ENCODE measurements around the gene AIMP2. TPM values are rescaled to one million over a fixed set of nuclear protein-coding genes. Genes with fewer than 3 reads are reported as not detected.

The AIMP2 gene
- total and polyA plus RNA-seq, 2 of the 8 experiments (the other 6 are each of a cell fraction or from before 2014, with no cell fraction given), result 85.6 to 99.0 TPM

DNA sequence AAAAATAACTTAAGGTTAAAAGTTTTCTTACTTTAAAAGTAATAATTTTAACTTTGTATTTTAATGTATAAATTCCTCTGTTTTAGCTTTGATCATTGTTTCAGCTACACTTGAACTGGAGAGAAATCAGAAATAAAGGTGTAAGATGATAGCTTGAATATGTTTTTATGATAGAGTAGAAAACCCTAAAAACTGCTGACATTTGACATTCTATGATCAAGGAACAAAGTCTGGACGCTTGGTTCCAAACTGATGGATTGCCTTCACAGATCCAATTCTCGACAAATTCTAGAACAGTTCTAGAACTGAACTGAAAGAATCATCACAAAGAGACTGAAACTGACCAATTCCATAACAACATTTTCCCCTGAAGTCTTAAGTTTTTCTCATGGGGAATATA lies 21.9 kb downstream of the AIMP2 start, which contains the start of gene ANKRD61:
ANKRD61 (plus strand) TSS at position 389 of the 400 bp plus-strand sequence; CDS start at position 389, 0 bp downstream.
- no peak within 1 kb of the TSS for H4K91ac ChIP-seq (replicated peaks; ENCODE audit: insufficient read length, low read length)
- no peak within 1 kb of the TSS for H3K56ac ChIP-seq (replicated peaks; ENCODE audit: insufficient read length, low read depth, low read length)
- H3K79me2 ChIP-seq (ENCODE audit: control insufficient read depth in 1 of 2, insufficient read depth in 2 of 2, low read length in 2 of 2), result peaks cover 0 to 3% of the 10 kb centered on the region in 2 experiments; a peak in 2 of 4 replicates
- ChIA-PET CTCF (ENCODE audit: partially characterized antibody) (interaction anchor here (0.6 to 0.9 kb wide), 2 partner anchors 34 to 302 kb away, joined by 3 to 4 read pairs; no protein-coding TSS in a partner anchor), POLR2A (ENCODE audit: partially characterized antibody) (interaction anchor here (0.5 to 3.5 kb wide), 3 partner anchors 15 to 140 kb away, joined by 3 to 11 read pairs (median 3); partner anchors contain the start of genes AIMP2 and PMS2)
- H2BK15ac ChIP-seq (ENCODE audit: low read length), result no peak within 1 kb of the TSS
- no peak within 1 kb of the TSS for H2BK120ac ChIP-seq (replicated peaks; ENCODE audit: low read depth, low read length)
- peaks cover 12 to 73% (median 35%) of the 10 kb centered on the region in 4 experiments; a peak in 7 of 8 replicates for H3K36me3 ChIP-seq (ENCODE audit: control insufficient read depth in 2 of 4, insufficient read depth in 4 of 4, low read length in 3 of 4)
- FAIRE-seq, result no peak
- H3K4me2 ChIP-seq (ENCODE audit: insufficient read depth in 1 of 2, low read depth in 2 of 2, low read length in 2 of 2), result no peak within 1 kb of the TSS
- H2AK5ac ChIP-seq (ENCODE audit: low read depth, low read length), result no peak within 1 kb of the TSS
- no peaks in the 10 kb centered on the region for H3K9me3 ChIP-seq (ENCODE audit: insufficient read depth in 2 of 2, low read depth in 1 of 2, low read length in 1 of 2)
- H3K23me2 ChIP-seq (ENCODE audit: low read depth, low read length), result no peaks in the 10 kb centered on the region
- no peak within 1 kb of the TSS for H3K4ac ChIP-seq (replicated peaks; ENCODE audit: insufficient read length, low read depth, low read length)
- H3K4me3 ChIP-seq (ENCODE audit: extremely low read depth in 1 of 4, insufficient read depth in 2 of 4, low read depth in 3 of 4, low read length in 4 of 4), result no peak within 1 kb of the TSS
- H4K20me1 ChIP-seq (replicated peaks in 1 of 2; ENCODE audit: control insufficient read depth in 1 of 2, insufficient read depth in 2 of 2, low read length in 2 of 2), result peaks cover 6 to 12% of the 10 kb centered on the region in 2 experiments
- no peak within 1 kb of the TSS for H2BK12ac ChIP-seq (ENCODE audit: low read depth, low read length)
- 95% methylated on average over 2 of the region's 2 CpGs; no CpG with 5 or more reads in 1 of the 2 experiments for WGBS, 2 experiments (ENCODE audit: extremely low coverage in 1 of 2, insufficient coverage in 1 of 2, insufficient read length in 1 of 2, insufficient replicate concordance in 2 of 2, low coverage in 1 of 2, low lambda C conversion rate in 2 of 2, missing lambda C conversion rate in 1 of 2)
- no peak within 1 kb of the TSS for H3K27ac ChIP-seq (ENCODE audit: low read depth, low read length)
- peaks cover 7% of the 10 kb centered on the region; the same call in 1 of the 2 replicates for H3K79me1 ChIP-seq (ENCODE audit: low read depth, low read length)
- no peak within 1 kb of the TSS for H4K5ac ChIP-seq (ENCODE audit: insufficient read length, low read depth, low read length)
- no peaks in the 10 kb centered on the region for H3K4me1 ChIP-seq (replicated peaks in 1 of 4; ENCODE audit: control insufficient read depth in 3 of 4, insufficient read depth in 4 of 4, low read length in 3 of 4)
- H3K9ac ChIP-seq (replicated peaks in 1 of 4; ENCODE audit: extremely low read depth in 1 of 4, low read depth in 3 of 4, low read length in 3 of 4), result no peak within 1 kb of the TSS
- H2BK20ac ChIP-seq (ENCODE audit: low read length), result no peak within 1 kb of the TSS
- H3K23ac ChIP-seq (ENCODE audit: insufficient read length), result no peak within 1 kb of the TSS
- H2AFZ ChIP-seq (ENCODE audit: low read length), result no peak within 1 kb of the TSS
- no peaks in the 10 kb centered on the region for H3K27me3 ChIP-seq (replicated peaks in 1 of 4; ENCODE audit: control insufficient read depth in 3 of 4, extremely low read depth in 1 of 4, insufficient read depth in 3 of 4, low read length in 3 of 4)
- no peak within 1 kb of the TSS for H4K8ac ChIP-seq (ENCODE audit: extremely low read depth, insufficient read depth, low read length)
- H3K18ac ChIP-seq (ENCODE audit: extremely low read depth, low read length), result no peak within 1 kb of the TSS
- H3K14ac ChIP-seq (ENCODE audit: insufficient read length), result no peak within 1 kb of the TSS
- no peak within 1 kb of the TSS for H2BK5ac ChIP-seq (ENCODE audit: low read depth, low read length)
- no peak for DNase-seq (ENCODE audit: low read depth in 1 of 2, low spot score in 2 of 2)
- TF ChIP-seq RAD21 (IDR thresholded peaks at IDR 0.05 in 1 of 2, conservative IDR thresholded peaks at IDR 0.05 in 1 of 2; ENCODE audit: low read depth in 2 of 2, low read length in 2 of 2) (no peak), BRCA1 (IDR thresholded peaks at IDR 0.05; ENCODE audit: low read depth, low read length) (no peak), EZH2 (IDR thresholded peaks at IDR 0.05; ENCODE audit: low read depth, low read length, severe bottlenecking) (no peak), EP300 (IDR thresholded peaks at IDR 0.05; ENCODE audit: borderline replicate concordance in 1 of 2, low read depth in 2 of 2, low read length in 2 of 2) (no peak), GTF2F1 (IDR thresholded peaks at IDR 0.05; ENCODE audit: borderline replicate concordance, low read depth, low read length) (no peak), FOSL1 (IDR thresholded peaks at IDR 0.05; ENCODE audit: insufficient read depth, low read depth, low read length) (no peak), SP2 (IDR thresholded peaks at IDR 0.05; ENCODE audit: low read length) (no peak), HDAC6 (IDR thresholded peaks at IDR 0.05; ENCODE audit: low read depth, low read length) (no peak), RFX5 (IDR thresholded peaks at IDR 0.05; ENCODE audit: borderline replicate concordance, low read depth, low read length) (no peak), CREB1 (IDR thresholded peaks at IDR 0.05) (no peak)
- TF ChIP-seq, protein P1, sequence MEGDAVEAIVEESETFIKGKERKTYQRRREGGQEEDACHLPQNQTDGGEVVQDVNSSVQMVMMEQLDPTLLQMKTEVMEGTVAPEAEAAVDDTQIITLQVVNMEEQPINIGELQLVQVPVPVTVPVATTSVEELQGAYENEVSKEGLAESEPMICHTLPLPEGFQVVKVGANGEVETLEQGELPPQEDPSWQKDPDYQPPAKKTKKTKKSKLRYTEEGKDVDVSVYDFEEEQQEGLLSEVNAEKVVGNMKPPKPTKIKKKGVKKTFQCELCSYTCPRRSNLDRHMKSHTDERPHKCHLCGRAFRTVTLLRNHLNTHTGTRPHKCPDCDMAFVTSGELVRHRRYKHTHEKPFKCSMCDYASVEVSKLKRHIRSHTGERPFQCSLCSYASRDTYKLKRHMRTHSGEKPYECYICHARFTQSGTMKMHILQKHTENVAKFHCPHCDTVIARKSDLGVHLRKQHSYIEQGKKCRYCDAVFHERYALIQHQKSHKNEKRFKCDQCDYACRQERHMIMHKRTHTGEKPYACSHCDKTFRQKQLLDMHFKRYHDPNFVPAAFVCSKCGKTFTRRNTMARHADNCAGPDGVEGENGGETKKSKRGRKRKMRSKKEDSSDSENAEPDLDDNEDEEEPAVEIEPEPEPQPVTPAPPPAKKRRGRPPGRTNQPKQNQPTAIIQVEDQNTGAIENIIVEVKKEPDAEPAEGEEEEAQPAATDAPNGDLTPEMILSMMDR (IDR thresholded peaks at IDR 0.05; ENCODE audit: control extremely low read depth in 1 of 3, insufficient read depth in 1 of 3, low read depth in 1 of 3, low read length in 3 of 3), result no peak

Measured in H1 (cell line).